Hematopoietic multipotent progenitor cell (in vitro differentiated cells): ENCODE measurements around the gene FCRL6. TPM values are rescaled to one million over a fixed set of nuclear protein-coding genes. Genes with fewer than 3 reads are reported as not detected.

ENCODE experiments used
- DNase-seq, 3 donors: peaks; one replicate each; pipeline ENCODE4 v3.0.0-alpha.2; 2011 to 2015; ENCODE audit warnings: low read depth in 2 of 3, low spot score in 2 of 3
- small RNA-seq: library from RNA; depleted of rRNA; stranded (forward); fragments of <200 nt; gene quantifications from one replicate; pipeline ENCODE3, GENCODE V24; 2012
- total RNA-seq: library from RNA; depleted of rRNA; stranded (reverse); fragments of >200 nt; gene quantifications from one replicate; pipeline ENCODE4 v1.2.3, GENCODE V29; 2012

The FCRL6 gene
- total RNA-seq, 1 donor: under 0.01 TPM

DNA sequence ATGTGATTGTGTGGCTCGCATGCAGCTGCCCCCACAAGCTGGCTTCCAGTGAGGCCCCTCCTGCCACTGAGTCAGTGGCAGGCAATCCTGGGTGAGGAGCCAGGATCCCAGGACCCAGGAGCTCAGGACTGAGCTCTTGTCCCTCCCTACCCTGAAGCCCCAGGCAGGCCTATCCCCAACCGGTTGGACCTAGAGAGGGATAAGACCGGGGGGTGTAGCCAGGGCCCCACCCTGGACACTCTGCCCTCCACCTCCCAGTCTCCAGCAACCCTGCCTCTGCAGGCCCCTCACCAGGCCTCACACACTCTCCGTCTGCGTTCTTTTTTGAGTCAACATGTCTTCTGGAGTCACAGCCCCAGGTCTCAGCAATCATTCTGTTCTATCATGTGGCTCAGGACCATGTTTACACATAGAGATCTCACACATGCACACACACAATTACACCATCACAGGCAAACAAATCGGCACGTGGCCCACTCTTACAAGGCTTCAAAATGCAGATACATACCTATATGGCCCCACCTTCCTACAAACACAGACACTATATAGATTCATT is 57.7 kb downstream of the FCRL6 start:
- no peak for DNase-seq

DNA sequence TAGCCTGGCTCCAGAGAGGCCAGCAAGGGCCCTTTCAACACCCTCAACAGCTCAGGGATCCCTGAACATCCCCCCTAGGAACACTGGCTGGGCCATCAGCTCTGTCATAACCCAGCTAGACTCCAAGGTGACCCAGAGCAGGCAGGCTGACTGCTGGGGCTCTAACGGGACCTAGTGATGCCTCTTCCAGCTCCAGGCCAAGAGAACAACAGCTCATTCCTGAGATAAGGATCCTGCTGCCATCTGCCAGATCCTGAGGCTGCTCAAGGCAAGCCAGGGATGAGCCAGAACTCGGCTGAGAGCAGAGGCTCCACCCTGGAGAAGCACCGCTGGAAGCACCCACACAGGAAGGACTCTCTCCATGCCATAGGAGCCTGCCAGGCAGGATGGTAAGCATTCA is 58.3 kb downstream of the FCRL6 start:
- no peak for DNase-seq

DNA sequence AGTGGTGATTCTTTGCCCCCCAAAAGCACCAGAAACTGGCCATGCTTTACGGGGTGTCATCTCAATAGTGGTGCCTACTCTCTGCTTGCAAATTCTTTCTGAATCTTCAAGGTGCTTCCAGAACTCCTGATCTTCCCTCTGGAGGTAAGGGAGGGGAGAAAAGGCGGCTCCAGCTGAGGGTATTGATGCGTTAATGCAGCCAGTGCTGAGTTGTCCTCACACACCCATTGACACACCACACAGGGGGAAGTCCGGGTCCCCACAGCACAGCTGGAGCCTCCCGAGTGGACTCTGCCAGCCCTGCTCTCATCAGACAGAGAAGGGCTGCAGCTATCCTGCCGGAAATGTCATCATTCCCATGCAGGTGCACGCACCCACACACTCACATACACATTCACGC is 59.1 kb downstream of the FCRL6 start:
- no peak for DNase-seq

DNA sequence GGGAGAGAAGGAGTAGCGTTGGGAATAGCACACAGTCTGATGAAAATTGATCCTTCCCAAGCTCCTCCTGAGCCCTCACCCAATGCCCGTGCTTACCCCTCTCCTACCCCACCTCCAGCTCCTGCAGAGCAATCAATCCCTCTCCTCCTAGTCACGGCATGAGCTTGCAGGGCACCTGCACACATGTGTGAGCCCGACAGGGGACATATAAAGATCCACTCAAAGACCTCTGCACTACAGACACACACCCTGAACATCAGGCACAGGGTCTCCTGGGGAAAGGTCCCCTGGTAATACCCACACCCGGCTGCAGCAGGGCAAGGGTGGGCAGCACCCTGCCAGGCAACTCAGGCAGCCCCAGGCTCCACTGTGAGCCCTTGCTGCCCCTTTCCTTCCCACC is 59.9 kb downstream of the FCRL6 start:
- DNase-seq: no peak

DNA sequence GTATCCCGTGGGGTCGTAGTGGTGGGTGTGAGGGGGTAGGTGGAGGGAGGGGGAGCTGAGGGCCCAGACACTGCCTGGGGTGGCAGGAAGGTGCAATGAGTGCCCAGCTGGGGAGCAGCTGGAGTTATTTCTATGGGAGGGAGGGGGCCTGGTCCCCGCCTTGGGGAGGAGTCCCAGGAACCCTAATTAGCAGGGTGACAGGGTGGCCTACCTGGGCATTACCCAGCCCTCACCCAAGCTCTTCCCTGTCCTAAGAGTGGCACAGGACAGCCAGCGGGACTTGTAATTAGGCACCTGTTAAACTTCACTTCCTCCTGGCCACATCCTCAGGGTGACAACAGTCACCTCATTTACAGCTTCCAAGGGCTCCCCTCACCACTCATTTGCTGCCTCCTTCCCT is 60.4 kb downstream of the FCRL6 start, which contains the start of gene VSIG8:
TSS of gene VSIG8 (minus strand) at position 101 of the 400 bp plus-strand sequence. CDS start 136 bp downstream, outside the sequence.
- no peak for DNase-seq

DNA sequence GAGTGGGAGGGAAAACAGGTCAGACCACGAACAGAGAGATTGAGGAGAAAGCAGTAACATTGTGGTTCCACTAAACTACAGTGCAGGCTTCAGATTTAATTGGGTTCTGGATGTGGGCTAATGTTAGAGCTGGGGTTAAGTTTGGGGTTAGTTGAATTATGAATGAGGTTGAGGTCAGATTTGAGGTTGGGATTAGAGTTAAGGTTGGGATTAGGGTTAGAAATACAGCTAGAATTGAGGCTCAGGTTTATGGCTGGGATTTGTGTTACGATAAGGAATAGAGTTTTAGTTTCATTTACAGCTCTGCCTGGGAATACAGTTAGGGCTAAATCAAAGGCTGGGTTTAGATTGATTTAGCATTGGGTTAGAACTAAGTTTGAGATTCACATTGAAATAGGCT is 62.1 kb downstream of the FCRL6 start:
- DNase-seq: no peak

Small RNA genes lying within 50 kb of the gene (small RNA-seq; reads per million reads assigned to genes)
- not detected for gene RF00570

Other genes with a start within 250 kb of the FCRL6 start
- not detected for gene APCS, start 214.5 kb upstream of the FCRL6 start, total RNA-seq
- gene CRP, start 87.8 kb upstream of the FCRL6 start, total RNA-seq: not detected
- gene DUSP23, start 21.4 kb upstream of the FCRL6 start, total RNA-seq: 54.1 TPM
- 0.27 TPM for gene SLAMF8, start 24.5 kb downstream of the FCRL6 start, total RNA-seq
- gene VSIG8, start 60.3 kb downstream of the FCRL6 start, total RNA-seq: not detected
- gene CFAP45, start 97.8 kb downstream of the FCRL6 start, total RNA-seq: 0.81 TPM
- gene TAGLN2, start 123.1 kb downstream of the FCRL6 start, total RNA-seq: 935 TPM
- 0.54 TPM for gene IGSF9, start 143.3 kb downstream of the FCRL6 start, total RNA-seq
- under 0.01 TPM for gene SLAMF9, start 151.9 kb downstream of the FCRL6 start, total RNA-seq
- 6.5 TPM for gene PIGM, start 229.6 kb downstream of the FCRL6 start, total RNA-seq